Neural progenitor cell (in vitro differentiated cells): ENCODE measurements around the gene SLC39A2.

Source experiments
- EZH2 ChIP-seq: fragments of 200-600 bp; sonication (generic); IDR thresholded peaks from 2 replicates; pipeline ENCODE4 v1.6.1; 2017; ENCODE audit warnings: antibody characterized with exemption, mild to moderate bottlenecking, moderate library complexity
- EZH2phosphoT487 ChIP-seq: fragments of 200-600 bp; sonication (generic); IDR thresholded peaks from 2 replicates; pipeline ENCODE4 v1.6.1; 2017; ENCODE audit warnings: antibody characterized with exemption
- TF ChIP-seq, protein P1 (sequence below): fragments of 200-600 bp; sonication (generic); IDR thresholded peaks from 2 replicates; pipeline ENCODE4 v1.5.1; 2017; ENCODE audit warnings: antibody characterized with exemption, mild to moderate bottlenecking

DNA sequence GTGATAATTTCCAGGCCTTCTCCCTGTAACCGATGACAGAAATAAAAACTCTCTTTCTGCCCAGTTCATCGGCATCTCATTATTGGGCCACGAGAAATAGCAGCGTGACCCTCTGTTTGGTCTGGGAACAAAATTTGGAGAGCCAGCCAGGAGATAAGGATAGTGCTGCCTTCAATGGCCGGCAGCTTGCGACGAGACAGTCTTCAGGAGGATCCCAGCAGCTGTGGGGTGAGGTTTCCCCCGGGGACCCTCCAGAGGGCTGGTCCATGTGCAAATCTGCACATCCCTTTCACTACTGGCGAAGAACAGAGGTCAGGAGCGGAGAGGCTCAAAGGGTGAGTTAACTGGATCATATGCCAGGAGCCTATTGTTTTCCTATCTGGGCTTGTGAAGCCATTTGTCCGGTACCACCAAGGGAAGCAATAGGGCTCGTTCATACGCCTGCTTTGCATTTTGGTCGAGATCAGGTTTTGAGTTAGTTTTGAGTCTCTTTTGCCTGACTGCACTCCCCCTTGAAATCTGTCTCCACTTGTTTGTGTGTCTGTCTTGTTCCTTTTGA lies 4.8 kb downstream of the SLC39A2 start:
- TF ChIP-seq EZH2 (no peak), EZH2phosphoT487 (no peak)
- TF ChIP-seq, protein P1, sequence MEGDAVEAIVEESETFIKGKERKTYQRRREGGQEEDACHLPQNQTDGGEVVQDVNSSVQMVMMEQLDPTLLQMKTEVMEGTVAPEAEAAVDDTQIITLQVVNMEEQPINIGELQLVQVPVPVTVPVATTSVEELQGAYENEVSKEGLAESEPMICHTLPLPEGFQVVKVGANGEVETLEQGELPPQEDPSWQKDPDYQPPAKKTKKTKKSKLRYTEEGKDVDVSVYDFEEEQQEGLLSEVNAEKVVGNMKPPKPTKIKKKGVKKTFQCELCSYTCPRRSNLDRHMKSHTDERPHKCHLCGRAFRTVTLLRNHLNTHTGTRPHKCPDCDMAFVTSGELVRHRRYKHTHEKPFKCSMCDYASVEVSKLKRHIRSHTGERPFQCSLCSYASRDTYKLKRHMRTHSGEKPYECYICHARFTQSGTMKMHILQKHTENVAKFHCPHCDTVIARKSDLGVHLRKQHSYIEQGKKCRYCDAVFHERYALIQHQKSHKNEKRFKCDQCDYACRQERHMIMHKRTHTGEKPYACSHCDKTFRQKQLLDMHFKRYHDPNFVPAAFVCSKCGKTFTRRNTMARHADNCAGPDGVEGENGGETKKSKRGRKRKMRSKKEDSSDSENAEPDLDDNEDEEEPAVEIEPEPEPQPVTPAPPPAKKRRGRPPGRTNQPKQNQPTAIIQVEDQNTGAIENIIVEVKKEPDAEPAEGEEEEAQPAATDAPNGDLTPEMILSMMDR, result no peak
